HPDE6-E6E7 (cell line): ENCODE measurements around the gene TRAK1.

Experiments
- DNase-seq: peaks from one replicate; pipeline ENCODE4 v3.0.0; 2011; ENCODE audit warnings: missing footprints; ENCODE audit errors: extremely low spot score

Gene TRAK1

DNA sequence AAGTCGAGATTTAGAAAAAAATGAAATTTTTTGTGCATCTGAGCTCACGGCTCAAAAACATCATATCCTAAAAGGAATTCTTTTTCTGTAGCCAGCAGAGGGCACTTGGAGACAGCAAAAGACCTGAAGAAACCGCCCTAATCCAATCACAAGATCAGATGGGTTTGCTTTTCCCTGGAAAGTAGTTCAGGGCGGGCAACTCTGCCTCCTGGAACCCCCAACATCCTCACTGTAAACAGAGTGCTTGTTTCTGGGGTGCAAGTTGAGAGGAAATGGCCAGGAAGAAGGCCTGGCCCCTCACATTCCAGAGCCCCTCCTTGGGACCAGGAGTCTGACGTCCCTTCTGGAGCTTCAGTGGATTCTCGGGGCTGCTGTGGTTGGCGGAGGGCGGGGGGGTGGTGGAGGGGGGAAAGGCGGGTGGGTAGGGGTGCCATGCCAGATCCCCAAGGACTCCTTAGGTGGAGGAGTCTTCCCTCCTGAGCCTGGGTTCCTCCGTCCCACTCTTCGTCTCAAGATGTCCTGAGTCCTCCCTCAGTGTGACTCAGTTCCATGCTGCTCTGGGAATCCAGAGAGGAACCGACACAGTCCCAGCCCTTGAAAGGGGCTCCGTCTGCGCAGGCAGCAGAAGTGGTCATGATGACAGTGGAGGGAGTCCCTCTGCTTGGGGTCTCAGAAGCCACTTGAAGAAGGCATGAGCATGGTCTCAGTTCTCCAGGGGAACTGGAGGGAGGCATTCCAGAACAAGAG is 139.0 kb downstream of the TRAK1 start:
- peak; percentile 11 for DNase-seq

GRCh38 chr3:42230860-42231259 is 139.7 kb downstream of the TRAK1 start:
- DNase-seq, result no peak

DNA sequence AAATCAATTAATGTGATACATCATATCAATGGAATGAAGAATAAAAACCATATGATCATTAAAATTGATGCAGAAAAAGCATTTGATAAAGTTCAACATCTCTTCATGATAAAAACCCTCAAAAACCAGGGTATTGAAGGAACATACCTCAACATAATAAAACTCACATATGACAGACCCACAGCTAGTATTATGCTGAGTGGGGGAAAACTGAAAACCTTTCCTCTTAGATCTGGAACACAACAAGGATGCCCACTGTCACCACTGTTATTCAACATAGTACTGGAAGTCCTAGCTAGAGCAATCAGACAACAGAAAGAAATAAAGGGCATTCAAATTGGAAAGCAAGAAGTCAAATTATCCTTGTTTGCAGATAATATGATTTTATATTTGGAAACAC is 144.4 kb downstream of the TRAK1 start:
- no peak for DNase-seq

DNA sequence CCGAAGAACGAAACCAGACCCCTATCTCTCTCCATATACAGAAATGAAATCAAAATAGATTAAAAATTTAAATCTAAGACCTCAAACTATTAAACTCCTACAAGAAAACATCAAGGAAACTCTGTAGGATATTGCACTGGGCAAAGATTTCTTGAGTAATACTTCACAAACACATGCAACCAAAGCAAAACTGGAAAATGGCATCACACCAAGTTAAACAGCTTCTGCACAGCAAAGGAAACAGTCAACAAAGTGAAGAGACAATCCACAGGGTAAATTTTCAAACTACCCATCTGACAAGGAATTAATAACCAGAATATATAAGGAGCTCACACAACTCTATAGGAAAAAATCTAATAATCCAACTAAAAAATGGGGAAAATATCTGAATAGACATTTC is 145.5 kb downstream of the TRAK1 start:
- DNase-seq, result no peak

DNA sequence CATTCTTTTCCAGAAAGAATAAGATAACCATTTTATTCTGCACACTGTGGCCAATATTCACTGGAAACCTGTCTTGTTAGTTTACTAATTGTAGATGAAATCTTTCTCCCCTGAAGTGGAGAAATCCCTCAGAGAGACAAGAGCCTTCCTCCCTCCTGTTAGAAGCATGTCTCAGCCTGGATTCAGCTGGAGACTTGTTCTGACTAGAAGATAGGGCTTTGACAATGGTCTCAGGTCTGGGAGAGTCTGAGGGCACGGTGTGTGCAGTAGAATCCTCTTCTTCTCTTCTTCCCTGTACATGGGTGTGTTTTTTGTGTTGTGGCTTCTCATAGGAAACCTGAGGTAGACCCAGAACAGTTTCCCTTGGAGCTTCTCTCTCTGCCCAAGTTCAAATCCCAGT is 154.9 kb downstream of the TRAK1 start:
- DNase-seq, result no peak

DNA sequence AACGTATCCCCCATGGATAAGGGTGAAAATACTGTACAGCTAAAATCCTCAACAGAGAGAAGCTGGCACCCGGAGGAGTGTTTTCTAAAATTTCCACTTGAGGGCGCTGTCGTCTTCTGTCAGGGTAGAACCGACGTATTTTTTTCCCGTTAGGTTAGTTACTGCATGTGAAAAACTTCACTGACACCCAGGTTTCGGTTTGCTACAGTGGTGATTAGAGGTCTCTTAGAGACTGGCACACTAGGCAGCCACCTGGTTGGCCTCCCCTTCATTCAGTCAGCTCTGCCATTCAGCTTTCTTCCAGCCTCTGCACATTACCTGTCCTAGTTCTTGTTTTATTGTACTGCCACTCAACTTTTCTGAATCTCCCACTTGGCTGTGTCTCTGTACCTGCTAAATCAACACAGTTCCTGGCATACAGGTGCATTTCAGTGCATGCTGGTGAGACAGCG is 156.4 kb downstream of the TRAK1 start:
- DNase-seq, result no peak

GRCh38 chr3:42250761-42251160 is 159.6 kb downstream of the TRAK1 start:
- DNase-seq, result no peak

- no peak for DNase-seq
These were observed 163.4 kb downstream of the TRAK1 start for GRCh38 chr3:42254566-42254965.

GRCh38 chr3:42256135-42256819 is 165.1 kb downstream of the TRAK1 start:
- DNase-seq, result no peak

GRCh38 chr3:42257007-42257406 is 165.8 kb downstream of the TRAK1 start:
- DNase-seq, result peak; percentile 34

DNA sequence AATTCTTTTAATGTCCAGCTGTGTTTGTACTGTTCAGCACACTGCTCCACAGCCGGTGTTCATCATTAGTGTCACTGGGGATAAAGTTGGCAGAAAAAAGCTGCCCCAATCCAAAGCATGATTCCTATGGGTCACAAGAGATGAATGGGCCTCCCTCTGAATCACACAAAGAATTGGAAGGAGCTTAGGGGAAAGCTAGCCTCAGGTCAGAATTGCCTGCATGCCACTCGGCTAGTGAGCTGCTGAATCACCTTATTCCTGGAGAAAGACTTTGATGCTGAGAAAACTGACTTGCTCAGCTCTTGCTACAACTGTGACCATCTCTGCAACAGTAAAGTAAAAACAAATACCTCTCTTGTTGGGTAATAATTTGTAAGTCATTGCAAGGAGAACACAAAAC is 171.4 kb downstream of the TRAK1 start:
- no peak for DNase-seq

GRCh38 chr3:42263354-42264346 is 172.5 kb downstream of the TRAK1 start:
- no peak for DNase-seq

- DNase-seq, result no peak
These were observed 173.4 kb downstream of the TRAK1 start for GRCh38 chr3:42264399-42265058.

DNA sequence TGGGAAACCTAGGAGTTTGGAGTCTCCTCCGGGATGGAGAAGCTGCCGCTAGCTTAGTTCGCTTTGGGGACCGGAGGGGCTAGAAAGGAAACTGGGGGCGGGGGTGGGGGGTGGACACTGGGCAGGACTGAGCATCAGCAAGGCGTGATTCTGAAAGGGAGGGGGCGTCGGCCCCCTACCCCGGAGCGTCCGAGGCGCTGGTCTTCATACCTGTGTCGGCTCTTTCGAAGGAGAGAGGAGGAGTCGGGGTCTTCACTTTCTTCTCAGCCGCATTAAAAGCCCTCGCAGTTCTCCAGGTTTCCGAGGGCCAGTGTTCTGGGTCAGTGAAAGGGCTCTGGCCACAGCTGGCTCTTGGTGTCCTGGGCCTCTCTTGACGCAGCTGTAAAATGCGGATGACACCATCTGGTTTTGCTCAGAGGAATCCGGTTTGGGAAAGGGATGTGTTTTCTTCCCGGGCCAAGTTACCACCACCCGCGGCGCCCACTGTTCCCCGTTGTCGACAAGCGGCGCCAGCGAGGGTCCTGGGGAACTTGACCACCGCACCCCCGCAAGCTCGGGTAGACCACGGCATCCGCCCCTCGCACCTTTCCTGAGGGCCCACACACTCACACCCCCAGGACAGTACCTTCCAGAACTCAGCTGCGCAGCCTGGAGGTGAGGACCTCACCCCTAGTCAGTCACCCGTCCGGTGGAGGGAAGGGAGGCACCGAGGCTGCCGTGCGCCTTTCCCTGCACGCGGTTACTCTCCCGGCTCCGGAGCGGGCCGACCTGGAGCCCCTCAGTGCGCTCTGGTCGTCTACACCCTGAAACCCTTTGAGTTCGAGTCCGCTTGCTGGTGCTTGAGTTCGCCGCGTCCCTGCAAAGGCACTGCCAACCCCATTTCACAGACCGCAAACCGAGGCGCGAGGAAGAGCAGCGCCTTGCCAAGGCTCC is 174.2 kb downstream of the TRAK1 start:
- DNase-seq, result no peak

DNA sequence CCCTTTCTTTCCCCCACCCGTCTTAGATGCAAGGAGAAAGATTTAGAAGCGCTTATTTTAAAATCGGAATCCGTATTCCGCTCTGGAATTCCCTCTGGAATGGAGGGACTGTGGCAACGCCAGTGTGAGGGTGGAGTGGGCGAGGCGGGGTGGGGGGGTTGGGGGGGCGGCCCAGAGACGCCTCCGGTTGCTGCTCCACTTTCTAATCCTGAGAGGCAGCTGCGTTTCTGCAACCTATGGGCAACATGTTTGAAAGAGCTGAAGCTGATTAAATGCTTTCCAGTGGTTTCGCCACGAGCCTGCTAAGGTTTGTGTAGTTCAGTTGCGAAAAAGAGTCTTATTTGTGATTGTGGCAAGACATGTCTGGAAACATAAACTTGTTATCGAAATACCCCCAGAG is 174.9 kb downstream of the TRAK1 start, which contains the start of gene CCK:
CCK (minus strand) TSS at position 101 of the 400 bp plus-strand sequence. CDS start 2,555 bp downstream, outside the sequence.
- DNase-seq, result no peak

DNA sequence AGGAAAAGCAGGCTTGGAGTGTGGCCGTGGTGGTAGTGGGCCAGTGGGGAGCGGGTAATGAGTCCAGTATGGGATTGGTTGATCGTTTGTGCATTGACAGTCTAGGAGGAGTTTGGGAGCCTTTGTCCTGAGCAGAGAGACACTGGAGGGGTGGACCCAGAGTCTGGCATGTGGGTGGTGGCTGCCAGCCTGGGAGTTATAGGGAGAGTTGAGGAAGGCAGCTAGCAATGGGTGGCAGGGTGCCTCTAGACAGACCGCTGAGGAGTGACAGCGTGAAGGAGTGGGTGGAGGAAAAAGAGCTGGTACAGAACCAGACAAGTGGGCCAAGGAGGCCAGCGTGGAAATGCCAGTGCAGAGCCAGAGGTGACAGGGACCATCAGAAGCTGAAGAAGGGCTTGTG is 176.7 kb downstream of the TRAK1 start:
- no peak for DNase-seq

DNA sequence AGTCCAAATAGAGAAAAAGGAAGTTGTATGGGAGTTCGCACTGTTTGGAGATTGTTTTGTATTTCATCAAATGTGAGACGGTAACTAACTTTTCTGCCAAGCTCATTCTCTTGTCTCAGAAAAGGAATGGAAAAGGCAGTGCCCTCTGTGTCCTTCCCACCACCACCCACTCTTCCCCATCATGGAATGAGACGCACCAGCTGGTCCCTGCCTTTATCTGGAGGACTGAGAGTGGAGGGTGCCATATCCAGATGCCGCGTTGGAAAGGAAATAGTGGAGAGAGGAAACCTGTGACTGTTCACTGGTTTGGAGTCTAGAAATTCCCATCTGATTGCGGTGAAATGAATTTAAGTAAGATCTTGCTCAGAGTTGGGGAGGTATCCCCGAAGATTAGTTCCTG is 178.5 kb downstream of the TRAK1 start:
- DNase-seq, result no peak

DNA sequence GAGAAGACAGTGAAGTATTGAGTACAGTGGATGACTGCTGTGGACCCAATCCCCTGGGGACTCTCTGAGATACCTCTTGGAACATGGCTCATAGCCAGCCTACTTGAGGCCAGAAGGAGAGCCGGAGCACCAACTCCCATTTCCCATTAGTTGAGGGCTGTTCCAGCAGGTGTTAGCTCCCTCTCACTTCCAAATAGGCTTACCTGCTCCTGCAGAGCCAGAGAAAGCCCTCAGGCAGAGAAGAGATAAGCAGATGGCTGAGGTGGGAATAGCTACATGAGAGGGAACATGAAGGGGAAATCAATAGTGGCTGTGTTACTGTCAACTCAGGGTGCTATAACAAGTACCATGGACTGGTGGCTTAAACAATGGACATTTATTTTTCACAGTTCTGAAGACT is 179.4 kb downstream of the TRAK1 start:
- no peak for DNase-seq

DNA sequence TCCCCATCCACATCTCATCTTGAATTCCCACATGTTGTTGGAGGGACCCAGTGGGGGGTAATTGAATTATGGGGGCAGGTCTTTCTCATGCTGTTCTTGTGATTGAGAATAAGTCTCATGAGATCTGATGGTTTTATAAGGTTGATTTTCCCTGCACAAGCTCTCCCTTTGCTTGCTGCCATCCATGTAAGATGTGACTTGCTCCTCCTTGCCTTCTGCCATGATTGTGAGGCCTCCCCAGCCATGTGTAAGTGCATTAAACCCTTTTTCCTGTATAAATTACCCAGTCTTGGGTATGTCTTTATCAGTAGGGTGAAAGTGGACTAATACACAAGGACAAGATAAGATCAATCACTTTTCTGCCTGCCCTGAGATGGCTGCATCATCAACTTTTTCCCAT is 180.6 kb downstream of the TRAK1 start:
- no peak for DNase-seq

DNA sequence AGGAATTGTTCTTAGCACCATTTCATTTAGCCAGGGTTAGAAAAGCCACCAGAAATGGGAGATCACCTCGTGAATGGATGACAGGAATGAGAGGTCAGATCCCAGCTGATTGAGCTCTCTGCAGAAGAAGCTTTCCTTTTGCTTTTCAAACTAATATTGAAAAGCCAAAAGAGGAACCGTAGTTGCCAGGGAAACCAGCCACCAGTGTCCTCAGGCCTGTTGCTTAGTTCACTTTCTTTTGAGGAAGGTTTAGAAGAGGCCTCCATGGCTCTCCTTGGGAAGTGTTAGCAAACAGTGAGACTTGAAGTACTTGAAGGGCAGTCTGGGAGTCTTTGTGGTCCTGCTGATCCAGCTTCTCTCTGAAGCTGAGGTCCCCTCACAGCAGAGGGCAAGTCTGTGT is 182.2 kb downstream of the TRAK1 start:
- DNase-seq, result no peak
